Activated CD8-positive, alpha-beta memory T cell treated with anti-CD3 and anti-CD28 coated beads for 48 hours (primary cell): ENCODE results near the gene USP12.
"Not testable (repeated sequence)": the region's sequence is repeated elsewhere in the genome, so short reads cannot be mapped to it uniquely, and the experiment has no call there.

Experiments
- DNase-seq, 3 experiments: peaks; one replicate each; pipeline ENCODE4 v3.0.0-alpha.2; 2020; ENCODE audit warnings: low read depth in 2 of 3, low spot score in 2 of 3

USP12 gene

DNA sequence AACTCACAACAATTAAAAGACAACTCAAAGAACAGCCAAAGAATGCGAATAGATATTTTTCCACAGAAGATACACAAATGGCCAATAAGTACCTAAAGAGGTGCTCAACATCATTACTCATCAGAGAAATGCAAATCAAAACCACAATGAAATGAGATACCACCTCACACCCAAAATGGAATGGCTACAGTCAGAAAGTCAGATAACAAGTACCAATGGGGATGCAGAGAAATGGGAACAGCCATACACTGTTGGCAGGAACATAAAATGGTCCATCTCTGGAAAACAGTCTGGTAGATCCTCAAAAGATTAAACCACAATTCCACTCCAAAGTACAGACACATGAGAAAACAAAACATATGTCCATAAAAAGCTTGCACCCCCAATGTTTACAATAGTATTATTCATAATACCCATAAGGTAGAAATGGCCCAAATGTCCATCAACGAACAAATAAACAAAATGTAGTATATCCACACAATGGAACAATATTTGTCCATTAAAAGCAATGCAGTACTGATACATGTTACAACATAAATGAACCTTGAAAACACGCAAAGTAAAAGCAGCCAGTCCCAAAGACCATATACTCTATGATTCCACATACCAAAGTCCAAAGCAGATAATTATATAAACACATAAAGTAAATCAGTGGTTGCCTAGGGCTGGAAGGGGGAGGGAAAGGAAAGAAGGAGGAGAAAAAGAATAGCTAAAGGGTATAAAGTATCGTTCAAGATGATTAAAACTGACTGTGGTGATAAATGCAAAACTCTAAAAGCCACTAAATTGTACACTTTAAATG, 19.6 kb downstream of the USP12 start:
- no peak for DNase-seq

DNA sequence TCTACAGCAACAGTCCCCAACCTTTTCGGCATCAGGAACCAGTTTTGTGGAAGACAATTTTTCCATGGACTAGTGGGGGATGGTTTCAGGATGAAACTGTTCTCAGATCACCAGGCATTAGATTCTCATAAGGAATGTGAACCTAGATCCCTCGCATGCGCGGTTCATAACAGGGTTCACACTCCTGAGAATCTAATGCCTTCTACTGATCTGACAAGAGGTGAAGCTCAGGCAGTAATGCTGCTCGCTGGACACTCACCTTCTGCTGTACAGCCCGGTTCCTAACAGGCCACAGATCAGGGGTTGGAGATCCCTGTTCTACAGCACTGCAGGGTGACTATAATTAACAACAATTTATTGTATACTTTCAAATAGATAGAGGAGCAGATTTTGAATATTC, 21.9 kb downstream of the USP12 start:
- DNase-seq, result no peak

DNA sequence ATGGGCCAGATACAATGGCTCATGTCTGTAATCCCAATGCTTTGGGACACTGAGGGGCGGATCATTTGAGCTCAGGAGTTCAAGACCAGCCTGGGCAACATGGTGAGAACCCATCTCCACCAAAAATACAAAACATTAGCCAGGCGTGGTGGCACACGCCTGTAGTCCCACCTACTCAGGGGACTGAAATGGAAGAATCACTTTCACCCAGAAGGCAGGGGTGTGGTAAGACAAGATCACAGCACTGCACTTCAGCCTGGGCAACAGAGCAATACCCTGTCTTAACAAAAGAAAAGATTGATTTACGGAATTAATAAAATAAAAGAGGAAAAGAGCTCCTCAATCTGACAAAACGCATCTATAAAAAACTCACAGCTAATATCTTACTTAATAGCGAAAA, 22.7 kb downstream of the USP12 start:
- no peak for DNase-seq

DNA sequence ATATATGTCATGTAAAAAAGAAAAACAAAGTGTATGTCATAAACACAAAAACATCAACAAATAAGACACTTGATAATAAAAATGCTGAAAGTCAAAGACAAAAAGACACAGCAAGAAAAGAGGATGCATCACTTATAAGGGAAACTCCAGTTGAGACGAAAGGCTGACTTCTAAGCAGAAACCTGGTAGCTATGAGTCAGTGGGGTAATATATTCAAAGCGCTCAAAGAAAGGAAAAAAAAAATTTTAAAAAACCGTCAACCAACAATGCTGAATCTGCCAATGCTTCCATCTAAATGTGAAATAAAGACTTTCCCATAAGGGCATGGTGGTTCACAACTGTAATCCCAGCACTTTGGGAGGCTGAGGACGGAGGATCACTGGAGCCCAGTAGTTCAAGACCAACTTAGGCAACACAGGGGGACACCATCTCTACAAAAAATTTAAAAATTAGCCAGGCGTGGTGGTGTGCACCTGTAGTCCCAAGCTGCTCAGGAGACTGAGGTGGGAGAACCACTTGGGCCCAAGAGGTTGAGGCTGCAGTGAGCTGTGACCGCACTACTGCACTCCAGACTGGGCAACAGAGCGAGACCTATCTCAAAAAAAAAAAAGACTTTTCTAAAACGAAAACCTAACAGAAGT, 24.0 kb downstream of the USP12 start:
- DNase-seq, result no peak

DNA sequence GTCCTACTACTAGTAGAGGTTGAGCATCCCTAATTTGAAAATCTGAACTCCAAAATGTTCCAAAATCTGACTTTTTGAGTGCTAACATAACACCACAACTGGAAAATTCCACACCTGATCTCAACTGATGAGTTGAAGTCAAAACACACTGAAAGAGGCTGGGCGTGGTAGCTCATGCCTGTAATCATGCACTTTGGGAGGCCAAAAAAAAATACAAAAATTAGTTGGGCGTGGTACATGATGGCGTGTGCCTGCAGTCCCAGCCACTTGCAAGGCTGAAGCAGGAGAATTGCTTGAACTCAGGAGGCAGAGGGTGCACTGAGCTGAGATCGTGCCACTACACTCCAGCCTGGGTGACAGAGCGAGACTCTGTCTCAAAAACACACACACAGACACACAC, 29.9 kb downstream of the USP12 start:
- DNase-seq, result no peak

DNA sequence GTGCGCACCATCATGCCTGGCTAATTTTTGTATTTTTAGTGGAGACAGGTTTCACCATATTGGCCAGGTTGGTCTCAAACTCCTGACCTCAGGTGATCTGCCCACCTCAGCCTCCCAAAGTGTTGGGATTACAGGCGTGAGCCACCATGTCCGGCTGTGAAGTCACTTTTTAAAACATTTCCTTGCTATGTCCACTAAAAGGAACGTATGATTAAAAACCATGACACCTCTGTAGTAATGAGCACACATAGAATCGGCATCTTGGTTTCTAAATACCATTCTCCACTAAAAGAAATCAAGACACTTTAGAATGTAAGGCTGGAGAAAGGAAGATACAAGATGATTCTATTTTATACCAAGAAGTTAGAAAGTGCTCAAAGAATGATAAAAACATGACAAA, 30.5 kb downstream of the USP12 start:
- not testable (repeated sequence) for DNase-seq

DNA sequence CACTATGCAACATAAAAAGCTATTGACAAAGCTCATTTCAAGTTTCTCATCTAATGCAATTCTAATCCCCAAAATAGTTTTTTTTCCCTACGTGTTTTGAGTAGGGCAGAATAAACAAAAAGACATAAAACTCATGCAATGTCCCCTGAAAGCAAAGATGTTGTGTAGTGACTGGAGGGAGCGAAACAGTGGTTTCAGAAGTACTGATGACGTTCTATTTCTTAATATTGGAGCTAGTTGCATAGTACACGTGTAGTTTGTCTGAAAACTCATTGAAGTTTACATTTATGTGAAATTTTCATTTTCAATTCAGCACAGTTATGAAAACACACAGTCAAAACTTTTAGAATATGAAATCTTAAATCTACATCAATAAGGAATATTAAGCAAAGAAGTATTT, 31.6 kb downstream of the USP12 start:
- no peak for DNase-seq

DNA sequence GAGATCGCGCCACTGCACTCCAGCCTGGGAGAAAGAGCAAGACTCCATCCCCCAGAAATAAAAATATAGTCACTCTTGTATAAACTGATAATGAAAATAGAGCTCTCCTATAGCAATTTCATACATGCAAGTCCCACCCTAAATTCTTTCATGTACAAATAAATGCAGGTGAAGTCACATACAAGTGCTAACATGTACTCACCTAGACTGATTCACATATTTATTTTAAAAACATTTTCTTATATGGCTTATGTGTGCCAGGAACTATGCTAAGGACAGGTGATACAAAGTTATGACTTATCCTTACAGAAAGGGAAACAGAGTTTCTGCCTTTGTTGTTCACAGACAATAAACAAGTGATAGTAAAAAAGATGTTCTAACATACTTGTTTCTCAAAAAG, 32.0 kb downstream of the USP12 start:
- no peak for DNase-seq

DNA sequence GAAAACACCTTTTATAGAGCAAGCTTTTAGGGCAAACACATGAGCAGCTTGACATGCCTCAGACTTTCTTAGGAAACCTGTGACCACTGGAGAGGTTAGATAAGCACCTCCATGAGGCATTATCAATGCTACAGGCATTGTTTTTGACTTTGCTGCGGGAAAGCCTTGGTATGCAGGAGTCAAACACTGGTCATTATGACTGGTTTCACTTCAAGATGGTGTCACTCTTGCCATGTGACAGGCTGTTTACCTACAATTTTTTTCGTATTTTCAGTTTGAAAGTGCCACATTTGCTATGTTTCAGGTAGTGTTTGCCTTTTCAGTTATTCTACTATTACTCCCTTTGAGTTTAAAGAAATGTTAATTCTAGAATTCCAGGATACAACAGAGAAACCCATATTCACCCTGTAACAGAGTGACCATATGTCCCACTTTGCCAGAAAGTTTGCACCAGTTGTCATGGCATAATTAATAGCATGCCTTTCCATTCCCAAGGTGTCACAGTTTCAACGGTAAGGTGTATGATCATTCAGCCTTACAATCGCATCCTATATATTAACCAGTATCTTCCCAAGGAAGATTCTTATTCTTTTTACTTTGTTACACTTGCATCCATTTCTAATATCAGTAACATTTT, 33.0 kb downstream of the USP12 start:
- no peak for DNase-seq

DNA sequence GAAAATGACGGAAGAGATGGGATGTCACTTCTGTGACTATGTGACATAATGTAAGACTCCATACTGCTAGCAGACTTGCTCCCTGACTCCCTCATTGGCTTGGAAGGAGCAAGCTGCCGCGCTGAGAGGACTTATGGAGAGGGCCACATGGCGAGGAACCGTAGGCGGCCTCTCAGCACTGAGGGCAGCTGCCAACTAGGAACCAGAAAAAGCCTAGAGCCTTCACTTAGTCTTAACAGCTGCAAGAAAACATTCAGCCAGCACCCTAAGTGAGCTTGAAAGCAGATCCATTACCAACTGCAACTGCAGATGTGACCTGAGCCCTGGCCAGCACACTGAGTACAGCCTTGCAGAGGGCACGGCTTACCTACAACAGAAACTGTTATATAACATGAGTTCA, 33.9 kb downstream of the USP12 start:
- DNase-seq, result no peak

DNA sequence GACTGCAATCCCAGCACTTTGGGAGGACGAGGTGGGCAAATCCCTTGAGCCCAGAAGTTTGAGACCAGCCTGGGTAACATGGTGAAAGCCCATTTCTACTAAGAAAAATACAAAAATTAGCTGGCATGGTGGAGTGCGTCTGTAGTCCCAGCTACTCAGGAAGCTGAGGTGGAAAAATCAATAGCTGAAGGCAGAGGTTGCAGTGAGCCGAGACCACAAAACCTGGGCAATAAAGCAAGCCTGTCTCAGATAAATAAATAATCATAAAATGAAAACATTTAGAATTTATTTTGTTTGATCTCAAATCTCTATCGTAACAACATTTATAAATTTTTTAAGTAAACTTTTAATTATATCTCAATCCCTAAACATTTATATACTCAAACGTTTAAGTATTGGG, 36.6 kb downstream of the USP12 start:
- DNase-seq, result no peak

DNA sequence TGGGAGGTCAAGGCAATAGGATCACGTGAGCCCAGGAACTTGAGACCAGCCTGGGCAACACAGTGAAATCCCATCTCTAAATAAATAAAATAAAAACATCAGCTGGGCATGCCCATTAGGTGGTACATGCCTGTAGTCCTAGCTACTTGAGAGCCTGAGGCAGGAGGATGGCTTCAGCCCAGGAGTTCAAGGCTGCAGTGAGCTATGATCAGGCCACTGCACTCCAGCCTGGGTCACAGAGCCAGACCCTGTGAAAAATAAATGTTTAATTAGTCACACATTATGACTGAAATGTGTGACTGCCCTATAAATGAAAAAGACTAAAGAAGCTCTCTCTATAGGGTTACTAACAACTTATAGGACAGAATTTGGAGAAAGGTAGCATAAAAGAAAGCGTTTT, 37.7 kb downstream of the USP12 start:
- no peak for DNase-seq

DNA sequence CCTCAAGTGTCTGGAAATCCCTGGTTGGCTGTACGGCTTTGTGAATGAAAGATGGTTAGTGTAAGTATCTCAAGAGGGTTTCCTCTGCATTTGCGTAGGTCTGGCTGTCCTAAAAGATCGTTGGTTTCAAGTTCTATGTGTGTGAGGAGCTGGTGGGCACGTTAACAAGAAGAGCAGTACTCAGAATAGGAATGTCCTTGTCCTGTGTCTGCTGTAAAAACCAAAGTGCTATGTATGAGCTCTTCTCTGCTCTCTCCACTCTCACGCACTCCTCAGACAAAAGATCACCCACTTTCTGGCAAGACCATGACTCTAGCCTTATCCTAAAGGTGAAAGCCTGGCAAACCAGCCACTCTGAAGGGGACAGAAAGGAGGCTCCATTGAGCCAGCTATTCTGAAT, 39.1 kb downstream of the USP12 start:
- DNase-seq, result no peak

DNA sequence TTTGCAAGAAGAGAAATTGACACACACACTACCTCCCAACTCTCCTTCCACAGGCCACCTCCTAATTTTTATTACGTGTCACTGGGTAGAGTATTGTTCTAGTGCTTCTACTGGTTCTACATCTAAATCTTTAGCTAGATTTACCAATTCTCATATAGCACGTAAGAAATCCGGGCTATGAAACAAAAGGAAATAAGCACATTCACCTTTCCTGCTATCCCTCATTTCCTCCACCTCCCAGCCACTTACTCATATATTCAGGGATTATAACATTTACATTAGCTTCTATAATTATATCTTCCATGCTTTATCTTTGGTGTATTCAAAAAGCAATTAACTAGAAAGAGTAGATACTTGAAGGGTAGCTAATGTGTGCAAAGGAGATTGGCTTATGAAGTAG, 39.7 kb downstream of the USP12 start:
- no peak for DNase-seq

DNA sequence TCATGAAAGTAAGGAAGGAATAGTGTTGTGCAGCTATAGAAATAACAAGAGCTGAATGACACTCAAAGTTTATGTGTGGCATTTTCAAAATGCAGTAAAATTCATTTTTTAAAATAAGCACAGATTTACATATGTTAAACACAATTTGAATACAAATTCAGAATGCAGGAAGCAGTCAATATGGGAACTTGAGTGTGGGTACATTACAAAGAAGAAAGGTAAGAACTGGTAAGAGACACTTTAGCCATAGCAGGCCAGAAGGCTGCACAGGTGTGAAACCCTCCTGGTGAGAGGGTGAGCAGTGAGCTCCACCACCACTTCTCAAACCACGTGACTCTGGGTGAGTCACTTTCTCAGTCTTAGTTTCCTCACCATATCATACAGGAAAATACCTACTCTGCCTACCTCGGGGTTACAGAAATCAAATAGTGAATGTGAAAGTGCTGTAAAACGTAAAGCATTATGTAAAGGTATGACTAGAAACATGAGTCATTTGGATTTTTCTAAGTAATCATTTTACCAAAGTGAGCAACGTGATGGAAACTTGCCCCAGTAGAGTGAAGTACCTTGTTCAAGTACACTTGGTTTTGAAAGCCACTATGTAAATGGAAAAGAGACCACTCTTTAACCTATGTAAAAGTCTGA, 40.5 kb downstream of the USP12 start:
- DNase-seq, result peak in 2 of 3 experiments; percentile 39 to 45

DNA sequence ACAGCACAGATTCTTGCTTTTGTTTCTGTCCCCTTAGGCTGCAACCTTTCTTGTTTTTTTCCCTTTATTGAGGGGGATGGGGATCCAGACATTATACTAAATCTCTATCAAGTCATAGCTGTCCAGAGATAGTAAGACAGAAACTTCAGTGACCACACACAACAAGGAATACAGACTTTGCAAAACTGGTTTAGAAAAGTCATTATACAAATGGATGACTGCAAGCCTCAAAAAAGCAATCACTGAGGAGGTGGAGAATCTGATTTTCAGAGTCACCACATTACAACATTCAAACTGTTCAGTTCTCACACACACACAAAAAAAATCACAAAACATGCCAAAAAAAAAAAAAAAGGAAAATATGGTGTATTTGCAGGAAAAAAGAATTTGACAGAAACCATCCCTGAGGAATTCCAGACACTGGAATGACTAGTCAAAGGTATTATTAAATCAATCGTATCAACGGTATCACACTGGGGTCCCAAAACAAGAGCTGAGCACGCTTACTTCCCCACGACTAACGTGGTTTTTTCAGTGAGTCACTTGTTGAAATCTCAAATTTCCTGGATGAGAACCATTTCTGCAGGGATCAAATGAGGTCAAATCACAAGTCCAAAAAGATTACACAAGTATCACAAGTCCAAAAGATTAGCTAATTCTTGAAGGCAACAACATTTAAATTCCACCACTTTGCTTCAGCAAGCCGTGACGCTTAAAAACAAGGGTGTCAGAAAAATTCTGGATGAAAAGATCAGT, 41.2 kb downstream of the USP12 start:
- no peak for DNase-seq

DNA sequence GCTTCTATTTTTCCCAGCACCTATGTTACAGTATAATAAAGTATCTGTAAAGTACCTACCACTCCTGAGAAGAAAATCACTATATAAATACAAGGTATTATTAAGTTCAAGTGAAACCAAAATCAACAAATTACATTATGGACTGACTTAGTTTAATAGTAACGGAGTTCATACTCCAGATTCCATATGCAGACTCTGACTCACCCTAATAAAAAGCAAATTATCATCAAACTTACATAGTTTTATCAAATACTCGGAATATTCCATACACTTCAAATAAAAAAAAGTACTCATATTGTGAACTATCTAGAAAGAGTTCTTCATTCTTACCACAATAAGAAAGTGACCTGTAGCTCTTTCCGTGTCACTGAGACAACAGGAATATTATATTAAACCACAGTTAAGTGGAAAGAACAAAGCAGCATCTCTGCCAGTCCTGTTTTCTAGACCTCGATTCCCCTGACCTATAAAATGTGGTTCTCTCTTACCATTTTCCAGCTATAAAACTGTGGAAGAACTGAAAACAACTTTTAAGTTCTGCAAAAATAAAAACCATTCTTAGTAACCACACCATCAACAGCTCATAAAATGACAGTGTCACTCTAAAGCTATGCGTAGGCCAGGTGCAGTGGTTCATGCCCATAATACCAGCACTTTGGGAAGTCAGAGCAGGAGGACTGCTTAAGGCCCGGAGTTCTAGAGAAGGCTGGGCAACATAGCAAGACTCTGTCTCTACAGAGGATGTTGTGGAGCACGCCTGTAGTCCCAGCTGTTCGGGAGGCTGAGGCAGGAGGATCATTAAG, 42.6 kb downstream of the USP12 start:
- DNase-seq, result no peak

DNA sequence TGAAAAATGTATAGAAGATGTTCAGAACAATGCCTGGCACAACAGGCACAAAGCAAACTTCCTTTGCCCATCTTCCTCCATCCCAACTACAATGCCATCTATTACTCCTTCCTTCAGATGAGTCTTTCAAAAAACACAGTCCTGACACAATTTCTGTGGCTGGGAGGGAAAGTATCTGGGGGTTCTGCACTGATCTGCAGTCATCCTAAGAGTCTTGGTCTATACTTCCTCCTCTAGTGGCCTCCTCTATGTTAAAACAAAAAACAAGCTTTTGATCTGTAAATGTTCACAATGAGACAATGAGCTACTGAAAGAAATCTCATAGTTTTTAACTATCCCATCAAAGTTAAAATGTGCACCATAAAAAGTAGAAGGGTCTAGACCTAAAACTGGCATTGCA, 44.8 kb downstream of the USP12 start:
- DNase-seq, result no peak

DNA sequence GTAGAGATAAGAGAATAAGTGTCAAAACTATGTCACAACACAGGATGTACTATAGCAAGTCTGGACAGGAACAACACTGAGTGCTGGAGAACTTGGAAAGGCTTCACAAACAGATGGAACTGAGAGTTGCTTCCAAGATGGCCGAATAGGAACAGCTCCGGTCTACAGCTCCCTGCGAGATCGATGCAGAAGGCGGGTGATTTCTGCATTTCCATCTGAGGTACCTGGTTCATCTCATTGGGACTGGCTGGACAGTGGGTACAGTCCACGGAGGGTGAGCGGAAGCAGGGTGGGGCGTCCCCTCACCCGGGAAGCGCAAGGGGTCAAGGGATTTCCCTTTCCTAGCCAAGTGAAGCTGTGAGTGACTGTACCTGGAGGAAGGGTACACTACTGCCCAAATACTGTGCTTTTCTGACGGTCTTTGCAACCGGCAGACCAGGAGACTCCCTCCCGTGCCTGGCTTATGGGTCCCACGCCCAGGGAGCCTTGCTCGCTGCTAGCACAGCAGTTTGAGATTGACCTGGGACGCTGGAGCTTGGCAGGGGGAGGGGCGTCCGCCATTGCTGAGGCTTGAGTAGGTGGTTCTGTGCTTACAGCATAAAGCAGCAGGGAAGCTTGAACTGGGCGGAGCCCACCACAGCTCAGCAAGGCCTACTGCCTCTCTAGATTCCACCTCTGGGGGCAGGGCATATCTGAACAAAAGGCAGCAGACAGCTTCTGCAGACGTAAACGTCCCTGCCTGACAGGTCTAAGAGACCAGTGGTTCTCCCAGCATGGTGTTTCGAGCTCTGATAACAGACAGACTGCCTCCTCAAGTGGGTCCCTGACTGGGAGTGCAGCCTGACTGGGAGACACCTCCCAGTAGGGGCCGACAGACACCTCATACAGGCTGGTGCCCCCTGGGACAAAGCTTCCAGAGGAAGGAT, 46.0 kb downstream of the USP12 start:
- DNase-seq, result no peak
